AG09319 (cell line): ENCODE measurements around the gene STYX.

Experiments
- DNase-seq: peaks from one replicate; pipeline ENCODE4 v3.0.0-alpha.2; 2010; ENCODE audit warnings: low read depth; ENCODE audit errors: extremely low read depth
- TF ChIP-seq, protein P1 (sequence below): IDR thresholded peaks from 2 replicates; pipeline ENCODE4 v1.5.1; 2011; ENCODE audit warnings: low read depth, mild to moderate bottlenecking, inconsistent platforms, low read length, moderate library complexity

Gene STYX

DNA sequence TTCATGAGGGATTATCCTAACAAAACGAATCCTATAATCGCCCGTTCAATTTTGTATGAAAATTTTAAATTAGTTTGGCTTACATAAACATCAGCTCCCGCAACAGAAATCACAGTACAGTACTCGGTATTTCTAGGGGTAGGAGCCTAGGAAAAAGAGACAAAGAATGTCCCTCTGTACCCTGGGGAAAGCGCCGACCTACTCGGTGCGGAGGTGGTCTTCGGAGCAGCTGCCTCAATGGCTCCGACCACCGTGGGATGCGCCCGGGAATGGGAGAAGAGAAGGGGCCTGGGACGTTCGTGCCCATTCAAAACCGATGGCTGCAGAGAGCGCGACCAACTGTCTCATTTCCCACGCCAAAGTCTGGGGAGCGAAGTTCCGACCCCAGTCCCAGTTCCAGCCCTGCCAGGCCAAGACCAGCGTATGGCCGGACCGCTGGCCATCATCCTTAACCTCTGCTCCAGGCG, 60.8 kb downstream of the STYX start:
- TF ChIP-seq, protein P1, sequence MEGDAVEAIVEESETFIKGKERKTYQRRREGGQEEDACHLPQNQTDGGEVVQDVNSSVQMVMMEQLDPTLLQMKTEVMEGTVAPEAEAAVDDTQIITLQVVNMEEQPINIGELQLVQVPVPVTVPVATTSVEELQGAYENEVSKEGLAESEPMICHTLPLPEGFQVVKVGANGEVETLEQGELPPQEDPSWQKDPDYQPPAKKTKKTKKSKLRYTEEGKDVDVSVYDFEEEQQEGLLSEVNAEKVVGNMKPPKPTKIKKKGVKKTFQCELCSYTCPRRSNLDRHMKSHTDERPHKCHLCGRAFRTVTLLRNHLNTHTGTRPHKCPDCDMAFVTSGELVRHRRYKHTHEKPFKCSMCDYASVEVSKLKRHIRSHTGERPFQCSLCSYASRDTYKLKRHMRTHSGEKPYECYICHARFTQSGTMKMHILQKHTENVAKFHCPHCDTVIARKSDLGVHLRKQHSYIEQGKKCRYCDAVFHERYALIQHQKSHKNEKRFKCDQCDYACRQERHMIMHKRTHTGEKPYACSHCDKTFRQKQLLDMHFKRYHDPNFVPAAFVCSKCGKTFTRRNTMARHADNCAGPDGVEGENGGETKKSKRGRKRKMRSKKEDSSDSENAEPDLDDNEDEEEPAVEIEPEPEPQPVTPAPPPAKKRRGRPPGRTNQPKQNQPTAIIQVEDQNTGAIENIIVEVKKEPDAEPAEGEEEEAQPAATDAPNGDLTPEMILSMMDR, result no peak
- DNase-seq, result peak; percentile 15

DNA sequence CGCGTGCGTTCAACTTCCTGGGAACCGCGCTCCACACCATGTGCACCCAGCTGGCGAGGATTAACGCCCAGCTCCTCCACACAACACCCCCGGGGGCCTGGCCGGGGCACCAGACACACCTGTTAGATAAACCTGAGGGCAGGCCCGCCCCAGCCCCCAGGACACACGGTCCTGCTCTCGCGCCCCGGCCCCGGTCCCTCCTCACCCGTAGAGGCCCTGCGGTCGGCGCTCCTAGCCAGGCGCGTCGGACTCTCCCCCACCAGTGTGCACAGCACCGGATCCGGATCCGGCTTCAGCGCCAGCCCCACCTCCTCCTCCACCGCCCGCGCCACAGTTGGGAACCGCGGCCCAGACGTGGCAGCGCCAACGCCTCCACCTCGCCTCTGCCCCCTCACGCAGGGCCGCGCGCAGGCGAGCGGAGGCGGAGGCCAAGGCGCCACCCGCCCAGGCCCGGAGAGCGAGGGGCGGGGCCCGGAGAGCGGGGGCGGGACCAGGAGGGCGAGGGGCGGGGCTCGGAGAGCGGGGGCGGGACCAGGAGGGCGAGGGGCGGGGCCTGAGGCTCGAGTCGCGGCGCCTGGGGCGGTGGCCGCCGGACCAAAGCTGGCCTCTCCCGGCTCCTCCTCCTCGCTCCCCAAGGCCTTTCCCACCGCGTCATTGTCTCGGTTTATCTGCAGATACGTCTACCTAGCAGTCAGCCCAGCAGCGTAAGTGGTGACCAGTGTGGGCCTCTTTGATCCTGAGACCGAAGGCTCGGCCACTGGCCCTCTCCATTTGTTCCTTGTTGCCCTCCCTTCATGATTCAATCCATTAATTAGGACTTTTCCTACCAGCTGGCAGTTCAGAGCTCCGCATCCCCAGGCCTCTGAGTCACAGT, 61.5 kb downstream of the STYX start, which contains the start of gene GNPNAT1:
TSS of gene GNPNAT1 (minus strand) at position 385 of the 874 bp plus-strand sequence. CDS start 6,957 bp downstream, outside the sequence.
- TF ChIP-seq, protein P1, result no peak
- peak; percentile 78 for DNase-seq

DNA sequence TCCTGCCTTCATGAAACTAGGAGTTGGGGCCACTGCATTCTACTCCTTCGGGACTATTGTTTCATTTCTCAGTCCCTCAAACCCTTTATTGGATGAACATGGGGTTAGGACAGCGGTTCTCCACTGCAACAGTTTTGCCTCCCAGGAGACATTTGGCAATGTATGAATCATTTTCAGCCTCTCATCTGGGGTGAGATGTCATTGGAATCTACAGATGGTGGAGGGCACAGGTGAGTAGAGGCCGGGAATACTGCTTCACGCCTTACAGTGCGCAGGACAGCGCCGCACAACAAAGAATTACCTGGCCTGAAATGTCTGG, 62.1 kb downstream of the STYX start:
- no peak for DNase-seq
- TF ChIP-seq, protein P1, result no peak

DNA sequence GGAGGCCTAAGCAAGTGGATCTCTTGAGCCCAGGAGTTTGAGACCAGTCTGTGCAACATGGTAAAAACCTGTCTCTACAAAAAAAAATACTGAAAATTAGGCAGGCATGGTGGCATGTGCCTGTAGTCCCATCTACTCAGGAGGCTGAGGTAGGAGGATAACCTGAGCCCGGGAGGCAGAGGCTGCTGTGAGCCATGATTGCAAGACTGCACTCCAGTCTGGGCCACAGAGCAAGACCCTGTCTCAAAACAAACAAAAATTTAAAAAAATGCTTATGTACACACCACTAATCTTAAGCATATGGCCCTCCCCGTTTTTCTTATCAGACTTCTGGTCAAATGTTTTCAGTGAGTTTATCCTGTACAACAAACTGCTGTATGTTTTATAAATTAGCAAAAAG, 63.1 kb downstream of the STYX start:
- TF ChIP-seq, protein P1, result no peak
- DNase-seq, result no peak

DNA sequence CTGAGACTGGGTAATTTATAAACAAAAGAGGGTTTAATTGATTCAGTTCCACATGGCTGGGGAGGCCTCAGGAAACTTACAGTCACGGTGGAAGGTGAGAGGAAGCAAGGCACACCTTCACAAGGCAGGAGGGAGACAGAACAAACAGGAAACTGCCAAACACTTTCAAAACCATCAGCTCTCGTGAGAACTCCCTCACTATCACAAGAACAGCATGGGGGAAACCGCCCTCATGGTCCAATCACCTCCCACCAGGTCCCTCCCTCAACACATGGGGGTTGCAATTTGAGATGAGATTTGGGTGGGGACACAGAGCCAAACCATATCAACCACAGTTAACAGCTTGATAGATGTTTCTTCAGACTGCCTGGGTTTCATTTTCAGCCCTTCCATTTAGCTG, 67.7 kb downstream of the STYX start:
- TF ChIP-seq, protein P1, result no peak
- DNase-seq, result no peak

DNA sequence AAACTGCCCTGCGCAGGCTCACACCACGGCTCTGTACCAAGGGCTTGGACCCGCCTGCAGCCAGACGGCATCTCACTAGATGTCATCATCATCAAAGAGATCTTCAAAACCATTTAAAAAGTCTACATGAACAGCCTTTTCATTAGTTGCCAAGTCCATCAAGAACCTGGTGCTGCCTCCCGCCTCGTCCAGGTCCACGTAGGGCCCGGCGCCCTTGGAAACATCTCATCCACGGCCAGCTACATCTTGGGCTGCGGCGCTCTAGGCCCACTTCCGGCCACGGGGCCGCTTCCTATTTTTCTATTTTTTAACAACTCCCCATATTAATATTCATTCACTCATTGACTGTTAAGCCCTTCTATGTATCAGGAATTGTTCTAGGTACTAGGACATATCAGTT, 68.9 kb downstream of the STYX start:
- TF ChIP-seq, protein P1, result no peak
- DNase-seq, result no peak

DNA sequence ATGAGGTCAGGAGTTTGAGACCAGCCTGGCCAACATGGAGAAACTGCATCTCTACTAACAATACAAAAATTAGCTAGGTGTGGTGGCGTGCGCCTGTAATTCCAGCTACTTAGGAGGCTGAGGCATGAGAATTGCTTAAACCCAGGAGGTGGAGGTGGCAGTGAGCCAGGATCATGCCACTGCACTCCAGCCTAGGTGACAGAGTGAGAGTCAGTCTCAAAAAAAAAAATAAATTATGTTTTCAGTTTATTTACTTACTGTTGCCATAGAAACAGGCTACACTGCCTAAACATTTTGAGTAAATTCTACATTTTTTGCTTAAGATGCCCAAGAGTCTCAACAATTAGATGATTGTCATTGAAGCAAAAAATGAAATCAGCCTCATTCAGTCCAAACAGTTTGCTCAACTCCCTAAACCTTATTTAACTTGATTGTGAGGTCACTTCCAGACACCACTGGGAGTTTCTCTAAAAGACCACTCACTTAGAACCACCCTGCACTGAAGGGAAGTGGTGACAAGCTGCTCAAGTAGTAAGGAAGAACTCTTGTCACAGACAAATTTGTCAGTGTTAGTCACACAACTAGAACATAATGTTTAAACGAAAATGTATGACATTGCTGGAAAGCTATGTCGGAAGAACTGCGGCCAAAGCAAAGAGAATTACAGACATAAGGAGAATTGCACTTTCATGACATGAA, 71.2 kb downstream of the STYX start:
- TF ChIP-seq, protein P1, result no peak
- peak; percentile 42 for DNase-seq
